Activated CD4-positive, alpha-beta T cell treated with anti-CD3 and anti-CD28 coated beads for 48 hours (primary cell): ENCODE data around the gene SPSB1.

Experiments
- DNase-seq: peaks from one replicate; pipeline ENCODE4 v3.0.0-alpha.2; 2020

SPSB1 gene

DNA sequence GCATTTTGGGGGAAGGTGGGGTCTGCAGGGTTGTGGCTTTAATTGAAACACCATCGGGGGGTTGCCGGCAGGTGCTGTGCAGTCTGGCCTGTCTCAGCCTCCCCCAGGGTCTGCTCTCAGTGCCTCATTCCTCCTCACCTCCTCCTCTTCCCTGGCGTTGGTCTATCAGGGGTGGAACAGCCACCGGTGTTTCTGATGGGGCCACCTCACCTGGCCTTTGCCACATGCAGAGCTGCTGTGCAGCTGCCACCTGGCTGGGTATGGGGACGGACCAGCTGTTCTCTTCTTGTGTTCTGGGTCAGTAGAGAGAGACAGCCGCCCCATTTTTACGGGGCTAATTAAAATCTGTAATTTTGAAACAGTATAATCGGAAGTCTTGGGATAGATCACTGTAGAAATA is 53.9 kb downstream of the SPSB1 start:
- DNase-seq = no peak

DNA sequence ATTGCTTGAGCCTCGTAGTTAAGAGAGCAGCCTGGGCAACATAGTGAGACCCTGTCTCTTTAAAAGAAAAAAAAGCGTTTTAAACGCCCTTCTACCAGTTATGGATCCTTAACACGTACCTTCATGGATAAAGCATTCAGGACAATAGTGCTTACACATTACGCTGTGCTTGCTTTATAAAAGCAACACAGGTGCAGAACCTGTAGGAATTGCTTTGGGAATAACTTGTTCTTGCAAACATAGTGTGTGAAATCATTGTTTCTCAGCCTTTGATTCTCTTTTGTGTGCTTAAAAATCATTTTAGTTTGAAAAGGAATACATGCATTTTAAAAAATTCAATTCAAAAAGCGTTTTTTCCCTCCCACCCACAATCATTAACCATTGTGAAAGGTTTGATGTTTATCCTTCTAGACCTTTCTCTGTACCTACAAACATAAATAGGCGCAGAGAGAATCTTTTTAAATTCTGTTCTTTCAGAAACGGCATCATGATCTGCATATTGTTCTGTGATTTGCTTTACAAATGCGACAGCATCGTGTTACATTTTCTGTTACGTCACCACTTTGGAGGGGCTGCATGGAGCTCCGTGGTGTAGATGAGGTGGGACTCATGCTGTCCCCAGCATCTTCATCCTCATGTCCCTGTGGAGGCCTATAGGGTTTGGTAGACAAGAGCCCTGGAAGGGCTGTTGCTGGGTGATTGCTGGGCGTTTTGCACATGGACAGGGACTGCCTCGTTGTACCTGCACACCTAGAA is 54.6 kb downstream of the SPSB1 start:
- no peak for DNase-seq

- no peak for DNase-seq
Measured at GRCh38 chr1:9349331-9349851, 56.7 kb downstream of the SPSB1 start.

GRCh38 chr1:9350013-9350908 is 57.6 kb downstream of the SPSB1 start:
- no peak for DNase-seq

DNA sequence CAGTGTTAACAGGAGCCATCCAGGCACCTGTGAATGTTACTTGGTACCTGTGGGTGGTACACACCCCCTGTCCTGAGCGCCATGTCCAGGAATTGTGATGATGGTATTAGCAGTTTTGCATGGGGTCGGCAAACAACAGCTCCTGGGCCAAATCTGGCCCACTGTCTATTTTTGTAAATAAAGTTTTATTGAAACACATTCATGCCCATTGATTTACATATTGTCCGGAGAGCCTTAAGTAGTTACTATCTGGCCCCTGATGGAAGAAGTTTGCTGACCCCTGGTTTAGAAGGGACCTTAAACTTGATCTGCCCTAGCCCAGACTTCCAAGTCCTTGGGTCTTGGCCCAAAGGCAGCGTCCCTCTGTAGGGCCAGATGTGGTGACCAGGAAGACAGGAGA is 58.3 kb downstream of the SPSB1 start:
- DNase-seq = no peak

- DNase-seq = no peak
Measured at GRCh38 chr1:9351654-9352271, 59.1 kb downstream of the SPSB1 start.

DNA sequence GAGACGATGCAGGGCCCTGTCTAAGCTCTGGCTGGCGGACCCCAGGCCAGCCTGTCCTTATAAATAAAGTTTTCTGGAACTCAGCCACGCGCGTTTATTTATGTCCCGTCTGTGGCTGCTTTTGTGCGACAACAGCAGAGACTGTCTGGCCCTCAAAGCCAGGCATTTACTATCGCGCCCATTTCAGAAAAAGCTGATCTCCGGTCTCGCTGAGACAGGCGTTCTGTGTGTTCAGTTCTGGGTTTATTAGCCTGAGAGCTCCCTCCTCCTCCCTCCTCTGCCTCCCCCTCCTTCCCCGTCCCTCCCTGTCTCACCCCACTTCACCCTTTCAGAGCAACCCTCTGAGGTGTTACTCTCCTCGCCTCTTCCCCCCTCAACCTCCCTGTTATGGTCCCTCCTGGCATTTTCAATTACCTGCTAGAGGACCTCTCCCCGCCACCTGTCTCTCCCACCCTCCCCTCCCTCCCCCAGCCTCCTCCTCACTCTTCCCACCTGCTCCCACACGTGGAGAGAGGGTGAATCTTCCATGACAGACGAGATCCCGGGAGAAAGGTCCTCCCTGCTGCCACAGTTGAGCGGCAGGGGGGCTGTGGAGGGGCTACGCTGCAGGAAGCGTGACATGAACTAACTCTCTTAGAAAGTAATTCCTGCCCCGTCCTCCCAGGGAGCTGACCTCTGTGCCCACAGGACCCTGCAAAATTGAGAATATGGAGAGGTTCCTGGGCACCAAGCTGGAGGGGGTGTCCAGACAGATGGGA is 59.9 kb downstream of the SPSB1 start:
- DNase-seq = no peak

DNA sequence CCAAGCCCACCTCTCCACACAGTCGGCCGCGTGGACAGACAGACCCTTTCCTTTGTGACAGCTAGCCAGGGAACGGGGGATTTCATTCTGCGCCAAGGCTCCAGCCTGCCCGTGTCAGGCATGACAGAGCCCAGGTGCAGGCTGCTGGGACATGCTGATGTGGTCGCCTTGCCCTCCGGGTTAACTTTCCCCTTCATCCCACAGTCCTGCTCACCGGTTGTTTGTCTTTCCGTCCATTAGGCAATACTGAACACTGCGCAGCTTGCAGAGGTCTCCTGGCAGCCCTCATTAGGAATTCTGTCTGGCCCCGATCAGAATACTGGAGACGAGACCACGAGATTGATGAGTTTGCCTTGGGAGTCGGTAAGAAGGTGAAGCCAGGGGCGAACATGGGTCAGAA is 62.8 kb downstream of the SPSB1 start:
- no peak for DNase-seq

GRCh38 chr1:9356021-9356420 is 63.3 kb downstream of the SPSB1 start:
- DNase-seq = no peak

DNA sequence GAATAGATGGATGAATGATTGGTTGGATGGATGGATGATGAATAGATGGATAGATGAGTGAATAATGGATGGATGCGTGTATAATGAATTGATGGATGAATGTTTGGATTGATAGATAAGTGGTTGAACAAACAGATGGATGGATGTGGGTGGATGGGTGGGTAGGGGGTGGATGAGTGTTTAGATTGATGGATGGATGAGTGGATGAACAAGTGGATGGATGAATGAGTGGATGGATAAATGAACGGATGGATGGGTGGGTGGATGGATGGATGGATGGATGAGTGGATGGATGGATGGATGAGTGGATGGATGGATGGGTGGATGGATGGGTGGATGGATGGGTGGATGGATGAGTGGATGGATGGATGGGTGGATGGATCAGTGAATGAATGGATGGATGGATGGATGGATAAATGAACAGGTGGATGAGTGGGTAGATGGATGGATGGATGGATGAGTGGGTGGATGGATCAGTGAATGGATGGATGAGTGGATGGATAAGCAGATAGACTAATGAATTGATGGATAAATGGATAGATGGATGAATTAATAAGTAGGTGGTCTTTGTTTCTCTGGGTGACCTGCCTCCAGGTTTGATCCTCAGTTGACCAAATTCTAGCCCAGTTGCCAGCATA is 64.3 kb downstream of the SPSB1 start:
- no peak for DNase-seq

DNA sequence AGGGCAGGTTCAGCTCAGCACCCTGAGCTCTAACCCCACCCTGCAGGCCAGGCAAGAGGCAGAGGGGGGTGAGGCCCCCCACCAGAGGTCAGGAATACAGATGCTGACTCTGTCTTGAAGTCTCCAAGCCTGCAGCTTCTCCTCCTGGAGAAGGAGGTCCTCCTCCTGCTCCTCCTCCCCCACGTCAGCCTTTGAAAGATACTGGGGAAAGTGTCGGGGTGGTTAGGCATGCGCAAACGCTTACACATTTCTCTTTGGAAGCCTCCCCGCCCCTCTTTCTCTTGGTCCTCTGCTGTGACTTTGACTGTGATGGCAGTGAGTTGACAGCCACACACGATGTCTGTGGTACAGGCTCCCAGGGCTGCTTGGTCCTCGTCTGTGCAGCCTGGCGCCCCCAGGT is 65.3 kb downstream of the SPSB1 start:
- no peak for DNase-seq

DNA sequence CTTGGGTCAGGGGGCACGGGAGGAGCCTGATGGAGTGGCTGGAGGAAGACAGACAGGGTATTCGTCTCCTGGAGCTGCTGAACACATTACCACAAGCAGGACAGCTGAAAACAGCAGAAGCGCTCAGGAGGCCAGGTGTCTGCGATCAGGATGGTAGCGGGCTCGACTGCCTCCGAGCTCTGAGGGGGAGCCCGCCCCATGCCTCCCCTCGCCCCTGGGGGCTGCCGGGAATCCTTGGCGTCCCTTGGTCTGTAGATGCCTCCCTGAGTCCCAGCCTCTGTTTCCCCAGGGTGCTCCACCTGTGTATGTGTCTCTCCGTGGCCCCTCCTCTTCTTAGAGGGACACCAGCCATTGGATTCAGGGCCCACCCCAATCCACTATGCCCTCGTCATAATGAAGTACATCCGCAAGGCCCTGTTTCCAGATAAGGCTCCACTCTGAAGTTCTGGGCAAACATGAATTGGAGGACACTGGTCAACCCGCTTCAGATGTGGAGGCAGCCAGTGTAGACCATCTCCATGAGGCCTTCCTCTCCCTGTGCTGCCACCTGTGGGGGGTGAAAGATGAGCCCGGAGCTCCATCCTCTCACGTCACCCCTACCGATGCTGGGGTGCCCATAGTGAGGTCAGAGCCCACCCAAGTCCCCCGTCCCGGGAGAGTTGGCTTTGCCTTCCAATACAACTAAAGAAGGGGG is 67.8 kb downstream of the SPSB1 start:
- no peak for DNase-seq

- no peak for DNase-seq
Measured at GRCh38 chr1:9361630-9362260, 69.1 kb downstream of the SPSB1 start.

- no peak for DNase-seq
Measured at GRCh38 chr1:9362488-9362887, 69.8 kb downstream of the SPSB1 start.

DNA sequence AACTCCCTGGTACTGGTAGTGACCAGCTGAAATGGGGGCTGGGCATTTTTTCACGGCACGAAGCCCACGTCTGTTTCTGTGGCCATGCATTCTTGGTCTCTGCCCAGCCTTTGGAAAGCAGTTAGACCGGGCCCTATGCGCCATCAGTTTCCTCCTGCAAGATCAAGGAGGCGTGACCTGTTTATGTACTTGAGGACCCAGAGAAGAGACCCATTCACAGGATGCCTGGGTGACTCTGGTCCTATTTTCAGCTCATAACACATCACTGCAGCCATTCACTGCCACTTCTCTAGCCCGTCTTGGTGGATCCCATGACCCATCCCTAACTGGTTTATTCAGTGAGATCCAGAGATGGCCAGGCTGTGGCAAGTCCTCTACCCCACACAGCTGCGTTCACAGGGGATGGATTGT is 70.4 kb downstream of the SPSB1 start:
- DNase-seq = no peak

- no peak for DNase-seq
Measured at GRCh38 chr1:9366298-9366697, 73.6 kb downstream of the SPSB1 start.

GRCh38 chr1:9366943-9367780 is 74.5 kb downstream of the SPSB1 start:
- no peak for DNase-seq

GRCh38 chr1:9367806-9368205 is 75.1 kb downstream of the SPSB1 start:
- no peak for DNase-seq

- DNase-seq = no peak
Measured at GRCh38 chr1:9368356-9368755, 75.7 kb downstream of the SPSB1 start.
